Dedifferentiated amniotic fluid mesenchymal stem cell (primary cell): ENCODE results near the gene ADCK2.
"Not testable (repeated sequence)": the region's sequence is repeated elsewhere in the genome, so short reads cannot be mapped to it uniquely, and the experiment has no call there.

Source experiments
- DNase-seq: peaks from one replicate; pipeline ENCODE4 v3.0.0-alpha.2; 2016; ENCODE audit errors: extremely low spot score

Gene ADCK2

GRCh38 chr7:140674356-140674800, 1.6 kb downstream of the ADCK2 start:
- DNase-seq, result no peak

DNA sequence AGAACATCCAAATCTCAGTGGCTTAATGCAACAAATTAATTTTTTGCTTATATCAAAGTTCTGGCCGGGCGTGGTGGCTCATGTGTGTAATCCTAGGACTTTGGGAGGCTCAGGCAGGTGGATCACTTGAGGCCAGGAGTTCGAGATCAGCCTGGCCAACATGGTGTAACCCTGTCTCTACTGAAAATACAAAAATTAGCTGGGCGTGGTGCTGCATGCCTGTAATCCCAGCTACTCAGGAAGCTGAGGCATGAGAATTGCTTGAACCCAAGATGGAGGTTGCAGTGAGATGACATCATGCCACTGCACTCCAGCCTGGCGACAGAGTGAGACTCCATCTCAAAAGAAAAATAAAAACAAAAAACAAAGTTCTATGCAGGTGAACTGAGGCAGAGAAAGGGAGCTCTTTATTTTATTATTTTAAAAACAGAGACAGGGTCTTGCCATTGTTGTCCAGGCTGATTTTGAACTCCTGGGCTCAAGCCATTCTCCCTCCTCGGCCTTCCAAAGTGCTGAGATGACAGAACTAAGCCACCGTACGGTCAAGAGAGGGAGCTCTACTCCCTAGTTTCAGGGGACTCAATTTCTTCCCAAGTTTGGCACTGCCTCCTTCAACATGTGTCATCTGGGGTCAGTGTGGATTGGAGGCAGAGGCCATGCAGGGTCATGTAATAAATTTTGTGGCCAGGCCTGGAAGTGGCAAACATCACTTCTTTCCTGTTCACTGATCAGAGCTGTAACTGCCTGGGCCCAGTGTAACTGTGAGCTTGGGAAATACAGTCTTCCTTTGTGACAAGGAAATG, 2.4 kb downstream of the ADCK2 start:
- DNase-seq, result peak; percentile 37

GRCh38 chr7:140675726-140676125, 3.0 kb downstream of the ADCK2 start:
- no peak for DNase-seq

- no peak for DNase-seq
Measured at GRCh38 chr7:140676306-140676705, 3.6 kb downstream of the ADCK2 start.

DNA sequence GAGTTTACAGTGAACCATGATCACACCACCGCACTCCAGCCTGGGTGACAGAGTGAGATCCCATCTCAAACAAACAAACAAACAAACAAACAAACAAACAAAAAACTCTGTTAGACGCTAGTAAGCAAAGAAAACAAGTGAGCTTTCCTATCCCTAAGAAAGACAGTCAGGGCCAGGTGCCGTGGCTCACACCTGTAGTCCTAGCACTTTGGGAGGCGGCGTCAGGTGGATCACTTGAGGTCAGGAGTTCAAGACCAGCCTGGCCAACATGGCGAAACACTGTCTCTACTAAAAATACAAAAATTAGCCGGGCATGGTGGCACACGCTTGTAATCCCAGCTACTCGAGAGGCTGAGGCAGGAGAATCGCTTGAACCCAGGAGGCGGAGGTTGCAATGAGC, 4.2 kb downstream of the ADCK2 start:
- not testable (repeated sequence) for DNase-seq

- DNase-seq, result no peak
Measured at GRCh38 chr7:140677496-140677895, 4.8 kb downstream of the ADCK2 start.

DNA sequence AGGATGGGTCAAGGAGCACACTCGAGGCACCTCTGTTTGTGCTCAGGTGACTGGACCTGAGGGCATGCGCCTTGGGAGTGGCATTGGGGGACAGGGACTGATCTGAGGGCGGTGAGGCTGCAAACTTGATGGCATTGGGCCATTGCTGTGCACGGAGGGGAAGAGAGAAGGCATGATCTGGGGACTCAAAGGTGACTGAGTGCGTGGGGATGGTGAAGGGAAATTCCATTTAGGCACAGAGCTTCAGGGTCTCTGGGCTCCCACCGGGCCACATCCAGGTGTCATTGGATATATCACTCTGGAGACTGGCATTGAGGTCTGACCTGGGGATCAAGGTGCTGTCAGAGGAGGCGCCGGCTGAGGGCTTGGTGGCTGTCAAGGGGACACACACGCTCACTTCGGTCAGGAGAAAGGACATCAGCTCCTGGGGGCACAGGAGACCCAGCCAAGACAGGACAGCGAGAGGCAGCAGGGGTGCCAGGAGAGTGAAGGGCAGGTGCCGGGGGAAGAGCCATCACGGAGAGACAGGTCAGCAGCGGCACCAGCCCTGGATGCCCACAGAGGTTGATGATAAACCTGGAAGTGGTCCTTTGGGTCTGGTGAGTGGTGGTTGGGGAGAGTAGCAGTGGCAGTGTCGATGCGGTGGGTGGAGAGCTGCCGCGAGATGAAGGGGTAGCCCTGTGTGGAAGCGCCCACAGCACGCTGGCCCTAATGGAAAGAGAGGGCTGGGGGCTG, 5.5 kb downstream of the ADCK2 start:
- no peak for DNase-seq

DNA sequence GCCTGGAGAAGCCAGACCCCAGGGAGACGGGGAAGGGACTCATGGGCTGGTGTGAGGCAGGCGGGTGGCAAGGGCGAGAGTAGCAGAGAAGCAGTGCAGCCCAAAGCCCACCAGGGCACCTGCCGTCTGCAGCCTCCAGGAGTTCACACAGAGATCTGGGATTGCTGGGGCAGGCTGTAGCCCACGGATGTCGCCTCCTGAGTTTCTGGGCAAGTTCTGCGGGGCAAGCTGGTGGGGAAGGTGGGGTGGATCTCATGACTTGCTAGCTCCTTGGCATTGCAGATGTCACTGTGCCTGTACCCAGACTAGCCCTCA, 6.0 kb downstream of the ADCK2 start:
- DNase-seq, result no peak

GRCh38 chr7:140679186-140679585, 6.4 kb downstream of the ADCK2 start:
- no peak for DNase-seq

- DNase-seq, result no peak
Measured at GRCh38 chr7:140680886-140681285, 8.1 kb downstream of the ADCK2 start.

GRCh38 chr7:140681766-140682165, 9.0 kb downstream of the ADCK2 start:
- no peak for DNase-seq

DNA sequence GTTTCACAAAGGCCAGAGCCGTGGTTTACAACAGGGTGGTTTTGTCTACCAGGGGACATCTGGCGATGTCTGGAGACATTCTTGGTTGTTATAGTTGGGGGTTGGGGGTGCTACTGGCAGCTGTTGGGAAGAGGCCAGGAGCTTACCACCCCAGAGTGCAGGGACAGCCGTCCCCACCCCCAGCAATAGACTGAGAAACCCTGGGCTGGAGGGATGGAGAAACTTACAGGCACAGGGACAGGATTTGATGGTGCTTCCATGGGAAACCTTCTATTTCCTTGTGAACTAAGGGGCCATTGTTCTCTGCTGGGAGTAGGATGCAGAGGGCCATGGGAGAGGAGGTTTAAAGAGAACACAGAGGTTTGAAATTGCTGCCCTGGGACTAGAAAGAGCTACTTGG, 10.9 kb downstream of the ADCK2 start:
- DNase-seq, result no peak

DNA sequence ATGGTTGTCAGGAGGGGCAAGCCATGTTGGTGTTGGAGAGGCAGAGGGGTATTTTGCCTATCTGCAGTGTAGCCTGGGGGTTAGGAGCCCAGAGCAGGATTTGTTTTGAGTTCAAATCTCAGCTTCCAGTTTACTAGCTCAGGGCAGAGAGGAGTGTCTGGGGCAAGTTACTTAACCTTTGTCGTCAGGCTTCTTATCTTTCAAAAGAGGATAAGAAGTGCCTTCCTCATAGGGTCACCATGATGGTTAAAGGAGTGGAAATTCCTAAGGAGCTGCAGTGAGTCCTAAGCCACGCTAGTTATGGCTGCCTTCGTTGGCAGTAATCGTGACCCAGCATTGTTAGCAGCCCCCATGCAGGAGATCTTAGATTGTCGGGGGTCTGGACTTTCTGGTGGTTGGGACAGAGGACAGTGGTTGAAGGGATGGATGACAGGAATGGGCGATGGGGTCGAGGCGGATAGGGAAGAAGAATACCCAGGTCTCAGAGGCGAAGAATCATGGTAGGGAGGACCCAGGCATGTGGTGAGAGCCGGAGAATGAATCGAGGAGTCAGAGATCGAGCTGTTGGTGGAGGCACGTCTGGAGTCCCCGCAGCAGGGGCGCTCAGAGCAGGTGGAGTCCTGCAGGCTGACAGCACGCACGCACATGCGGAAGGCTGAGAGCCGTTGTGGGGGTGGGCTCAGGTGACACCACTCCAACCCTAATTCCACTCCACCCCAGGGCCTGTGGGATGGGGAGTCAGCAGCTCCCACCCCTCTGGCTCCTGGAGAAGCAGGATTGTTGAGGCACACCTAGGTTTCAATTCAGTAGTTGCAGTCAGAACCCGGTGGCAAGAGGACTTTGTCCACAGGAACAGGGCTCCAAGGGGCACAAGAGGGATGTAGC, 11.6 kb downstream of the ADCK2 start:
- no peak for DNase-seq

DNA sequence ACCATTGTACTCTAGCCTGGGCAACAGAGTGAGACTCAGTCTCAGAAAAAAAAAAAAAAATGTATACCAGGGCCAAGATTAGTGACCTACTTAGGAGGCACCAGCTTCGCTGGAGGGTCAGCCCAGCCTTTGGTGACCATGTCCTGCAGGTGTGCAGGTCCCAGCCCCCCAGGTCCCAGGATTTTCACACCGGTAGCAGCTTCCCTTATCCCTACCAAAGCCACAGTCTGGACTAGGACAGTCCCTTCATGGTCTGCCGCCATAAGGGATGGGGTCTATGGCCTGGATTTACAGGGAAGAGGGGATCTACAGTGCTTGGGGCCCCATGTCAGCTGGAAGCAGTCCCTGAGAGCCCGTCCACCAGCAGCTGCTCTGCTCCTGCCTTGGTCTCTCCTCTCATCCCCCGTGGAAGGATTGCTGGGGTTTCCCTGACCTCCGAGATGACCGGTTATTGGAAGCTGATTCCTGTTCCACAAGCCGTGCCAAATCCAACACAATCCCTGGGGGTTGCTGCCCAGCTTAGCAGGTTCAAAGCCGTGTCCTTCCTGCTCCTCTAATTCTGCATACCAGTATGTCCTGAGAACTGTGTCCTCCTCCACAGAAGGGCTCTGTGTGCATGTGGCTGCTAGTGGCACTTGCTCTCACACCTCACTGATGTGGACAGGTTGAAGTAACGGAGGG, 12.8 kb downstream of the ADCK2 start:
- DNase-seq, result no peak

DNA sequence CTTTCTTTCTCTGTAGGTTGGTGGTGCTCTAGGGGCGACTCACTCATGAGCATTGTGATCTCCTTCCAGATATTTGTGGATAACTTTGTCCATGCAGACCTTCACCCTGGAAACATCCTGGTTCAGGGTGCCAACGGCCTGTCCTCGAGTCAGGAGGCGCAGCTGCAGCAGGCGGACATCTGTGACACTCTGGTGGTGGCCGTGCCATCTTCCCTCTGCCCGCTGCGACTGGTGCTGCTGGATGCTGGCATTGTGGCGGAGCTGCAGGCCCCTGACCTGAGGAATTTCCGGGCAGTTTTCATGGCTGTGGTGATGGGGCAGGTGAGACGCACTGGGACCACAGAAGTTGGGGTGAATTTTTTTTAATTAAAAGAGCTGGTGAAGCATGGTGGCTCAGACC, 14.2 kb downstream of the ADCK2 start:
- DNase-seq, result no peak

- no peak for DNase-seq
Measured at GRCh38 chr7:140688341-140688740, 15.6 kb downstream of the ADCK2 start.

DNA sequence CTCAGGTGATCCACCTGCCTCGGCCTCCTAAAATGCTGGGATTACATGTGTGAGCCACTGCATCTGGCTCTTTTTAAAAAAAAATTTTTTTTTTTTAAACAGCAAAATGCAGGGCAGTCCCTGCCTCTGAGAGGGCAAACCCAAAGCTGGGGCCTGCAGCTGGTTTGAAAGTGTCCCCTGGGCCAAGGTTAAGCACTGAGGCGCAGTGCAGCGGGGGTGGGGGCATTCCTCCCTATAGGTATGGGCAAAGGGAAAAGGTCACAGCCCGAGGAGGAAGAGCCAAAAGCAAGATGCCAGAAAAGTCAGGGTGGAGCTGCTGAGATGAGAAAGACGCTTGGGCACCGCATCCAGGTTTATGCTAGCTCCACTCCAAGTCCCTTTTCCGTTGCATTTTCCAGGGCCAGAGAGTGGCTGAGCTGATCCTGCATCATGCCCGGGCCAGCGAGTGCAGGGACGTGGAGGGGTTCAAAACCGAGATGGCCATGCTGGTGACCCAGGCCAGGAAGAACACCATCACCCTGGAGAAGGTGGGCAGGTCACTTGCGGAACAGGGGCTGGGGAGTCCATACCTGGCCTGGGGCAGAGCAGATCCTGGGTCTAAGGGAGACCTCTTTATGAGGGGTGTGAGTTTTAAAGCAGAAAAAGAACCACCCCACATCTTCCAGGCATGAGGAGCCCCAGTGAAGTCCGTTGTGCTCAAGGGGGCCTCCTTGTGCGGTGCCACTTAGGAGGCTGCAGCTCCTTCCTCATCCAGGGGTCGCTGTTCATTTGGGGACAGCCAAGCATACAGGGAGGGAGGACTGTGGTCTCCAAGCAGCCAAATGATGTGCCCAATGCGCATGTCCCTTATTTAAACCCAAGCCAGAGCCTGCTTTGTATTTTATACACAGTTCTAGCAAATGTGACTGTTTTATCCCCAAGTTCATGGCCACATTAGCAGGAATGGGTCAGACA, 16.7 kb downstream of the ADCK2 start:
- DNase-seq, result no peak

GRCh38 chr7:140691376-140692045, 18.8 kb downstream of the ADCK2 start:
- DNase-seq, result no peak

DNA sequence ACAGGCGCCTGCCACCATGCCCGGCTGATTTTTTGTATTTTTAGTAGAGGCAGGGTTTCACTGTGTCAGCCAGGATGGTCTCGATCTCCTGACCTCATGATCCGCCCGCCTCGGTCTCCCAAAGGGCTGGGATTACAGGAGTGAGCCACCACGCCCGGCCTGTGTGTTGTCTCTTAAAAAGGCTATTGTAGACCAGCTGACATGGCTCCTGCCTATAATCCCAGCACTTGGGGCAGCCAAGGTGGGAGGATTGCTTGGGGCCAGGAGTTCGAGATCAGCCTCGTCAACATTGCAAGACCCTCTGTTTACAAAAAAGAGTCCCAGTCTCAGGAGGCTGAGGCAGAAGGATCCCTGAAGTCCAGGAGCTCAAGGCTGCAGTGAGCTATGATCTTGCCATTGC, 21.1 kb downstream of the ADCK2 start:
- DNase-seq, result not testable (repeated sequence)

- no peak for DNase-seq
Measured at GRCh38 chr7:140694592-140694991, 21.8 kb downstream of the ADCK2 start.
